Neural progenitor cell (in vitro differentiated cells): ENCODE measurements around the gene MYH1.

ENCODE experiments used
- CTCF ChIP-seq: fragments of 200-600 bp; sonication (generic); IDR thresholded peaks from 2 replicates; pipeline ENCODE4 v1.5.1; 2017; ENCODE audit warnings: antibody characterized with exemption, mild to moderate bottlenecking
- EZH2 ChIP-seq: fragments of 200-600 bp; sonication (generic); IDR thresholded peaks from 2 replicates; pipeline ENCODE4 v1.6.1; 2017; ENCODE audit warnings: antibody characterized with exemption, mild to moderate bottlenecking, moderate library complexity

- no peak for TF ChIP-seq CTCF
- TF ChIP-seq EZH2, result no peak
Measured at GRCh38 chr17:10458701-10459100, 59.6 kb downstream of the MYH1 start.
